ENCODE measurements around the gene PRKG1.

The PRKG1 gene

GRCh38 chr10:51629934-51630639, 555.8 kb downstream of the PRKG1 start:
- DNase-seq = no peak

- DNase-seq = no peak
Measured at GRCh38 chr10:51630640-51631005, 556.3 kb downstream of the PRKG1 start.

- DNase-seq = no peak
Measured at GRCh38 chr10:51635436-51635835, 561.1 kb downstream of the PRKG1 start.

GRCh38 chr10:51638211-51638610, 563.9 kb downstream of the PRKG1 start:
- DNase-seq = no peak

- DNase-seq = no peak
Measured at GRCh38 chr10:51638737-51639136, 564.5 kb downstream of the PRKG1 start.

- no peak for DNase-seq
Measured at GRCh38 chr10:51640120-51640819, 566.0 kb downstream of the PRKG1 start.

GRCh38 chr10:51642581-51642980, 568.3 kb downstream of the PRKG1 start:
- DNase-seq = no peak

- DNase-seq = no peak
Measured at GRCh38 chr10:51643734-51644133, 569.4 kb downstream of the PRKG1 start.

- no peak for DNase-seq
Measured at GRCh38 chr10:51649064-51649463, 574.8 kb downstream of the PRKG1 start.

- DNase-seq = no peak
Measured at GRCh38 chr10:51651063-51651462, 576.8 kb downstream of the PRKG1 start.

GRCh38 chr10:51653025-51653424, 578.7 kb downstream of the PRKG1 start:
- DNase-seq = no peak

- no peak for DNase-seq
Measured at GRCh38 chr10:51654918-51655317, 580.6 kb downstream of the PRKG1 start.

GRCh38 chr10:51656503-51656902, 582.2 kb downstream of the PRKG1 start:
- no peak for DNase-seq

GRCh38 chr10:51658000-51658399, 583.7 kb downstream of the PRKG1 start:
- no peak for DNase-seq

GRCh38 chr10:51659344-51659743, 585.1 kb downstream of the PRKG1 start:
- DNase-seq = no peak

GRCh38 chr10:51663086-51663485, 588.8 kb downstream of the PRKG1 start:
- no peak for DNase-seq

GRCh38 chr10:51666456-51666855, 592.2 kb downstream of the PRKG1 start:
- no peak for DNase-seq

GRCh38 chr10:51667678-51668335, 593.5 kb downstream of the PRKG1 start:
- DNase-seq = no peak

GRCh38 chr10:51668336-51668689, 594.0 kb downstream of the PRKG1 start:
- no peak for DNase-seq

- DNase-seq = no peak
Measured at GRCh38 chr10:51669041-51669440, 594.8 kb downstream of the PRKG1 start.

GRCh38 chr10:51672039-51672535, 597.8 kb downstream of the PRKG1 start:
- no peak for DNase-seq

- DNase-seq = no peak
Measured at GRCh38 chr10:51675088-51675487, 600.8 kb downstream of the PRKG1 start.

- DNase-seq = no peak
Measured at GRCh38 chr10:51679841-51680240, 605.6 kb downstream of the PRKG1 start.

All from inflammatory macrophage treated with lipopolysaccharide for 1 hour (primary cell).